Gastroesophageal sphincter (tissue), 3 donors: ENCODE results near the gene SLC24A1.

Source experiments
- POLR2A ChIP-seq, 2 donors: fragments of 450-650 bp; IDR thresholded peaks; one replicate each; pipeline ENCODE4 v1.6.1; 2017; ENCODE audit warnings: antibody characterized with exemption in 2 of 2, mild to moderate bottlenecking in 2 of 2, moderate library complexity in 1 of 2
- POLR2AphosphoS5 ChIP-seq: sonication (generic); formaldehyde crosslinking; IDR thresholded peaks from one replicate; pipeline ENCODE4 v1.6.1; 2017; ENCODE audit warnings: antibody characterized with exemption
- TF ChIP-seq, protein P1 (sequence below), 4 experiments: fragments of 200-600 bp in 2 of 4; fragments of 450-650 bp in 2 of 4; sonication (generic) in 1 of 4; IDR thresholded peaks; one replicate each; pipeline ENCODE4 v1.5.1; 2017 to 2019; ENCODE audit warnings: antibody characterized with exemption in 4 of 4, mild to moderate bottlenecking in 2 of 4, moderate library complexity in 2 of 4

DNA sequence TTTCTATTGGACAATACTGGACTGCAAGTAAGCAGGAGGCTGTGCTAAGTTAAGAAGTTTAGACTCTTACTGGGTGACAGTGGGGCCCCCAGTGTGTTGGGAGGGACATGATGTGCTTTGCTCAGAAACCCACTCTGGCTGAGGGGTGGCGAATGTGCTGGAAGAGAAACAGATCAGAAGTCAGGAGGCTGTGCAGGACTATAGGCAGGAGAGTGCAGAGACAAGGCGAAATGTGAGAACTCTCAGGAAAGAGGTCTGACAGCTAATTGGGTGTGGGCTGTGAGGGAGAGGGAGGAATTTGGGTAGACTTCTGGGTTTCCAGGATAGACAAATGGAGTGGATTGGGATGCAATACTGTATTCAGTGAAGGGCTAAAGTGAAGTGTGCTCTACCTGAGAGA lies 12.0 kb downstream of the SLC24A1 start:
- TF ChIP-seq POLR2A (IDR thresholded peaks at IDR 0.05) (no peak), POLR2AphosphoS5 (no peak)
- TF ChIP-seq, protein P1, sequence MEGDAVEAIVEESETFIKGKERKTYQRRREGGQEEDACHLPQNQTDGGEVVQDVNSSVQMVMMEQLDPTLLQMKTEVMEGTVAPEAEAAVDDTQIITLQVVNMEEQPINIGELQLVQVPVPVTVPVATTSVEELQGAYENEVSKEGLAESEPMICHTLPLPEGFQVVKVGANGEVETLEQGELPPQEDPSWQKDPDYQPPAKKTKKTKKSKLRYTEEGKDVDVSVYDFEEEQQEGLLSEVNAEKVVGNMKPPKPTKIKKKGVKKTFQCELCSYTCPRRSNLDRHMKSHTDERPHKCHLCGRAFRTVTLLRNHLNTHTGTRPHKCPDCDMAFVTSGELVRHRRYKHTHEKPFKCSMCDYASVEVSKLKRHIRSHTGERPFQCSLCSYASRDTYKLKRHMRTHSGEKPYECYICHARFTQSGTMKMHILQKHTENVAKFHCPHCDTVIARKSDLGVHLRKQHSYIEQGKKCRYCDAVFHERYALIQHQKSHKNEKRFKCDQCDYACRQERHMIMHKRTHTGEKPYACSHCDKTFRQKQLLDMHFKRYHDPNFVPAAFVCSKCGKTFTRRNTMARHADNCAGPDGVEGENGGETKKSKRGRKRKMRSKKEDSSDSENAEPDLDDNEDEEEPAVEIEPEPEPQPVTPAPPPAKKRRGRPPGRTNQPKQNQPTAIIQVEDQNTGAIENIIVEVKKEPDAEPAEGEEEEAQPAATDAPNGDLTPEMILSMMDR (IDR thresholded peaks at IDR 0.05) = no peak
